ENCODE results near the gene TNS3. TPM values are rescaled to one million over a fixed set of nuclear protein-coding genes. Genes with fewer than 3 reads are reported as not detected.

TNS3 gene
- polyA plus RNA-seq, 1 of the 3 experiments (the other 2 are of a cell fraction), result 72.3 TPM

GRCh38 chr7:47384755-47385535 lies 197.0 kb downstream of the TNS3 start:
- DNase-seq, result no peak
- Histone ChIP-seq H2AFZ (ENCODE audit: low read depth) (no peak overlapping the region), H4K20me1 (ENCODE audit: insufficient read depth) (peaks cover 9% of the 10 kb centered on the region), H3K79me2 (ENCODE audit: insufficient read depth) (no peaks in the 10 kb centered on the region), H3K36me3 (replicated peaks in 1 of 2; ENCODE audit: control insufficient read depth in 1 of 2, insufficient read depth in 2 of 2, low read length in 1 of 2) (peaks cover 0 to 65% of the 10 kb centered on the region in 2 experiments), H3K9me2 (no peaks in the 10 kb centered on the region), H3K9me3 (no peaks in the 10 kb centered on the region), H3K9ac (no peak overlapping the region), H3K27ac (ENCODE audit: low read depth in 2 of 2, low read length in 1 of 2) (no peak overlapping the region), H3K4me2 (no peak overlapping the region), H3K27me3 (ENCODE audit: insufficient read depth) (no peaks in the 10 kb centered on the region), H3K4me3 (ENCODE audit: low read depth in 2 of 2, low read length in 1 of 2) (no peak overlapping the region), H3K4me1 (ENCODE audit: control insufficient read depth in 1 of 2, insufficient read depth in 2 of 2, low read depth in 1 of 2, low read length in 1 of 2) (peaks cover 4 to 6% of the 10 kb centered on the region in 2 experiments; a peak in 3 of 4 replicates), H3F3A (replicated peaks; ENCODE audit: insufficient read depth) (peaks cover 16% of the 10 kb centered on the region)
- ChIA-PET POLR2A (no interaction called here), CTCF (interaction anchor here (1.1 to 1.5 kb wide), 2 partner anchors 80 to 118 kb away, joined by 3 to 4 read pairs; no protein-coding TSS in a partner anchor)
- TF ChIP-seq TAF1 (IDR thresholded peaks at IDR 0.05; ENCODE audit: borderline replicate concordance, low read depth, low read length) (no peak), YY1 (IDR thresholded peaks at IDR 0.05; ENCODE audit: low read depth) (no peak), SIN3A (IDR thresholded peaks at IDR 0.05; ENCODE audit: borderline replicate concordance, low read depth, low read length) (no peak), CHD2 (IDR thresholded peaks at IDR 0.05; ENCODE audit: low read length, partially characterized antibody) (no peak), MEF2A (IDR thresholded peaks at IDR 0.05; ENCODE audit: borderline replicate concordance, low read depth) (no peak), ZBTB33 (IDR thresholded peaks at IDR 0.05; ENCODE audit: borderline replicate concordance, low read depth) (no peak), MXI1 (IDR thresholded peaks at IDR 0.05; ENCODE audit: low read depth, low read length) (no peak), NFIC (IDR thresholded peaks at IDR 0.05; ENCODE audit: borderline replicate concordance) (no peak), SMC3 (IDR thresholded peaks at IDR 0.05; ENCODE audit: low read depth, low read length) (no peak), TCF12 (IDR thresholded peaks at IDR 0.05) (no peak), NRF1 (IDR thresholded peaks at IDR 0.05; ENCODE audit: low read depth, low read length) (no peak)
- TF ChIP-seq, protein P1, sequence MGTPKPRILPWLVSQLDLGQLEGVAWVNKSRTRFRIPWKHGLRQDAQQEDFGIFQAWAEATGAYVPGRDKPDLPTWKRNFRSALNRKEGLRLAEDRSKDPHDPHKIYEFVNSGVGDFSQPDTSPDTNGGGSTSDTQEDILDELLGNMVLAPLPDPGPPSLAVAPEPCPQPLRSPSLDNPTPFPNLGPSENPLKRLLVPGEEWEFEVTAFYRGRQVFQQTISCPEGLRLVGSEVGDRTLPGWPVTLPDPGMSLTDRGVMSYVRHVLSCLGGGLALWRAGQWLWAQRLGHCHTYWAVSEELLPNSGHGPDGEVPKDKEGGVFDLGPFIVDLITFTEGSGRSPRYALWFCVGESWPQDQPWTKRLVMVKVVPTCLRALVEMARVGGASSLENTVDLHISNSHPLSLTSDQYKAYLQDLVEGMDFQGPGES (IDR thresholded peaks at IDR 0.05; ENCODE audit: low read depth, low read length), result no peak
- WGBS (ENCODE audit: low lambda C conversion rate), result 91% methylated on average over 13 of the region's 13 CpGs

Measured in SK-N-SH (cell line).